Prostate gland (tissue), 2 donors: ENCODE measurements around the gene MAS1L. TPM values are rescaled to one million over a fixed set of nuclear protein-coding genes. Genes with fewer than 3 reads are reported as not detected.

Experiments
- DNase-seq: peaks from one replicate; pipeline ENCODE4 v3.0.0-alpha.2; 2019; ENCODE audit warnings: low spot score
- H3K27ac ChIP-seq, 2 donors: fragments of 200-600 bp; sonication (generic); 2 replicates each; pipeline ENCODE4 v1.5.1; 2017 to 2019
- H3K27me3 ChIP-seq: fragments of 200-600 bp; sonication (generic); replicated peaks from 2 replicates; pipeline ENCODE4 v1.5.1; 2019; ENCODE audit not compliant: insufficient read depth
- H3K36me3 ChIP-seq, 2 donors: fragments of 200-600 bp; sonication (generic); 1 replicate in 1 of 2; 2 replicates in 1 of 2; pipeline versions ENCODE4 v1.5.1 to v1.8.1; 2017 to 2019
- H3K4me1 ChIP-seq: fragments of 200-600 bp; sonication (generic); replicated peaks from 2 replicates; pipeline ENCODE4 v1.5.1; 2019
- H3K4me3 ChIP-seq, 2 donors: fragments of 200-600 bp; sonication (generic); 2 replicates each; pipeline ENCODE4 v1.5.1; 2017 to 2019
- H3K9me3 ChIP-seq: fragments of 200-600 bp; sonication (generic); 2 replicates; pipeline ENCODE4 v1.5.1; 2017
- POLR2A ChIP-seq: fragments of 450-650 bp; IDR thresholded peaks from one replicate; pipeline ENCODE4 v1.6.1; 2016; ENCODE audit warnings: antibody characterized with exemption, mild to moderate bottlenecking
- POLR2AphosphoS5 ChIP-seq: sonication (generic); formaldehyde crosslinking; IDR thresholded peaks from one replicate; pipeline ENCODE4 v1.6.1; 2017; ENCODE audit warnings: antibody characterized with exemption
- WGBS: methylation state at CpG from one replicate; pipeline ENCODE4 v1.1.5; 2018; 5-methylcytosine and 5-hydroxymethylcytosine counted together
- intact Hi-C: fragments of 100-400 bp; cut with DNase I; formaldehyde crosslinking; loops from one replicate; pipeline ENCODE4 v1.14.2; 2022
- total RNA-seq, 2 donors: library from RNA; depleted of rRNA; stranded (reverse); fragments of >200 nt; gene quantifications; one replicate each; pipeline ENCODE4 v1.1.0, GENCODE V29; 2016
- TF ChIP-seq, protein P1 (sequence below), 4 experiments: fragments of 200-600 bp in 2 of 4; fragments of 450-650 bp in 2 of 4; sonication (generic) in 2 of 4; IDR thresholded peaks; 1 replicate in 3 of 4; 2 replicates in 1 of 4; pipeline ENCODE4 v1.5.1; 2016 to 2019; ENCODE audit warnings: antibody characterized with exemption in 4 of 4, mild to moderate bottlenecking in 2 of 4, moderate library complexity in 2 of 4

MAS1L gene
- total RNA-seq, 2 donors from 2014 or later, result not detected

DNA sequence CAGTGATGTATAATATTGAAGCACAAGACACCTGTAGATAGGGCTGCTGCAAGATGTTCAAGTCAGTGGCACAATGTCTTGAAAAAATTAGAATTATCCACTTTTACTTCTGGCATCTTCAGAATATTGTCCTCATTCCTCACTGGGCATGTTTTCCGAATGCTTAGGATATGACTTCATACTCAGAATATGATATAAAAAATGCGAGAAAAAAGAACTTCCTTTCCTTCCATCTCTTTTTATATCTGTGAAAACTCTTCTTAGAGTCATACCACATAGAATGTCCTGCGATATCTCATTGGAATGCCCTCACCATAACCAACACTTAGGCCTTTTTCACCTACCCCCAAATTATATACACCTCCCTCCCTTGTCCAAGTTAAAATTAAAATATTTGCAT lies 4.6 kb downstream of the MAS1L start:
- H3K9me3 ChIP-seq, result no peaks in the 10 kb centered on the region
- no peak for TF ChIP-seq POLR2A
- intact Hi-C loops, result no loop called here
- WGBS, result 87% methylated on average over 3 of the region's 3 CpGs
- no peaks in the 10 kb centered on the region for H3K27me3 ChIP-seq
- DNase-seq, result no peak
- no peaks in the 10 kb centered on the region for H3K4me1 ChIP-seq
- H3K27ac ChIP-seq, result no peak overlapping the region
- H3K36me3 ChIP-seq, result no peaks in the 10 kb centered on the region
- H3K4me3 ChIP-seq, result no peak overlapping the region

- no peaks in the 10 kb centered on the region for H3K36me3 ChIP-seq
- H3K4me1 ChIP-seq, result no peaks in the 10 kb centered on the region
- intact Hi-C loops, result no loop called here
- H3K27ac ChIP-seq, result no peak overlapping the region
- H3K27me3 ChIP-seq, result no peaks in the 10 kb centered on the region
- no peak overlapping the region for H3K4me3 ChIP-seq
- WGBS, result 83% methylated on average over 2 of the region's 2 CpGs
- TF ChIP-seq, protein P1, sequence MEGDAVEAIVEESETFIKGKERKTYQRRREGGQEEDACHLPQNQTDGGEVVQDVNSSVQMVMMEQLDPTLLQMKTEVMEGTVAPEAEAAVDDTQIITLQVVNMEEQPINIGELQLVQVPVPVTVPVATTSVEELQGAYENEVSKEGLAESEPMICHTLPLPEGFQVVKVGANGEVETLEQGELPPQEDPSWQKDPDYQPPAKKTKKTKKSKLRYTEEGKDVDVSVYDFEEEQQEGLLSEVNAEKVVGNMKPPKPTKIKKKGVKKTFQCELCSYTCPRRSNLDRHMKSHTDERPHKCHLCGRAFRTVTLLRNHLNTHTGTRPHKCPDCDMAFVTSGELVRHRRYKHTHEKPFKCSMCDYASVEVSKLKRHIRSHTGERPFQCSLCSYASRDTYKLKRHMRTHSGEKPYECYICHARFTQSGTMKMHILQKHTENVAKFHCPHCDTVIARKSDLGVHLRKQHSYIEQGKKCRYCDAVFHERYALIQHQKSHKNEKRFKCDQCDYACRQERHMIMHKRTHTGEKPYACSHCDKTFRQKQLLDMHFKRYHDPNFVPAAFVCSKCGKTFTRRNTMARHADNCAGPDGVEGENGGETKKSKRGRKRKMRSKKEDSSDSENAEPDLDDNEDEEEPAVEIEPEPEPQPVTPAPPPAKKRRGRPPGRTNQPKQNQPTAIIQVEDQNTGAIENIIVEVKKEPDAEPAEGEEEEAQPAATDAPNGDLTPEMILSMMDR (IDR thresholded peaks at IDR 0.05), result no peak
- TF ChIP-seq POLR2AphosphoS5, result no peak
- TF ChIP-seq POLR2A, result no peak
- H3K9me3 ChIP-seq, result no peaks in the 10 kb centered on the region
- DNase-seq, result no peak
Measured at GRCh38 chr6:29479560-29479959, 8.2 kb downstream of the MAS1L start.

- H3K27ac ChIP-seq, result no peak overlapping the region
- no peaks in the 10 kb centered on the region for H3K4me1 ChIP-seq
- no peak for TF ChIP-seq POLR2A
- TF ChIP-seq, protein P1 (IDR thresholded peaks at IDR 0.05), result no peak
- no peak for TF ChIP-seq POLR2AphosphoS5
- H3K36me3 ChIP-seq, result no peaks in the 10 kb centered on the region
- no peaks in the 10 kb centered on the region for H3K27me3 ChIP-seq
- no peak for DNase-seq
- intact Hi-C loops, result no loop called here
- 90% methylated on average over 5 of the region's 5 CpGs for WGBS
- H3K4me3 ChIP-seq, result no peak overlapping the region
- no peaks in the 10 kb centered on the region for H3K9me3 ChIP-seq
Measured at GRCh38 chr6:29478740-29479139, 9.0 kb downstream of the MAS1L start.

DNA sequence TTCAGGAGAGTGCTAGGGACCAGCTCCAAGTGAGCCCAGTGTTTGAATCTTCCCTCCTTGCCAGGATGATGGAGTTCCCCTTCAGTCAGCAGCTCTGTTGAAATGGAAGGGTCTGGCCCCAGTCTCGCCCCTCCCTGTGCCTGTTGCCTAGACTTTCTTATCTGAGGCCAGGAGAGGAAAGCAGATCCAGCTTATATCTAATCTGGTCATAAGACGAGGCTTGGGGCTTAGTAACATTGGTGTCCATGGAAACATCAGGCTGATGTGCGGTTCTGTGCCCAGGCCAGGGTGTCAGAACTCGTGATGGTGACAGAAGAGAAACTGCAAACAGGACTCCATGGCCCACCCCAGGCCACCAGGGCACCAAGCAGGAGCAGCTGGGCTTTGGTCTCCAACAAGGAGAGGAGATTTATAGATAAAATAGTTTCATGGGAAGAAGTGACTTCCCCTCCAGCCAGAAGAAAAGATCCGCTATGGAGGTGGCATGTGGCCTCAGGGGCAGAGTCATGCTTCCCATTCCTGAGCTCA lies 9.8 kb downstream of the MAS1L start:
- 67% methylated on average over 5 of the region's 5 CpGs for WGBS
- no peak overlapping the region for H3K4me3 ChIP-seq

DNA sequence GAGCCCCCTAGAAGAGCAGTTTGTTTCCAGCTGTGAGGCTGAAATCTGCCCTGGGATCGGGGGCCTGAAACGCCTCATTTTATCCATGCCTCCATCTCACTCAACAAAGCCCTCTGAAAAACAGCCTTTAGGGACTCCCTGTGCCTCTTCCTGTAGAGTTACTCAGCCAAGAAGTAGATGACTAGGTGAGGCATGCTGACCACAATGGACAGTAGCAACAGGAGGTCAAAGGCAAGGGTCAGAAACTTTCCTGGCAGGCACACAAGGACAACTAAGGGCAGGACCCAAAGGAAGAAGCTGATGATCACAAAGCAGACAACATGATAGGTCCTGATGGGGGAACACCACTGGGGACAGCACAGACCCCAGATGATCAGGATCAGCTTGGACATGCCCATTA lies 12.8 kb downstream of the MAS1L start:
- Histone ChIP-seq H3K36me3 (no peaks in the 10 kb centered on the region), H3K4me3 (no peak overlapping the region), H3K9me3 (no peaks in the 10 kb centered on the region), H3K4me1 (no peaks in the 10 kb centered on the region), H3K27ac (no peak overlapping the region), H3K27me3 (no peaks in the 10 kb centered on the region)
- WGBS, result 81% methylated on average over 2 of the region's 2 CpGs
- TF ChIP-seq POLR2A (no peak), POLR2AphosphoS5 (no peak)
- TF ChIP-seq, protein P1 (IDR thresholded peaks at IDR 0.05), result no peak
- DNase-seq, result no peak
- intact Hi-C loops, result no loop called here

More for the DNA sequence above, 9.8 kb downstream of the MAS1L start:
- intact Hi-C loops, result no loop called here
- no peaks in the 10 kb centered on the region for H3K27me3 ChIP-seq
- no peaks in the 10 kb centered on the region for H3K36me3 ChIP-seq
- DNase-seq, result no peak
- TF ChIP-seq, protein P1 (IDR thresholded peaks at IDR 0.05), result no peak
- no peak for TF ChIP-seq POLR2A
- H3K4me1 ChIP-seq, result no peaks in the 10 kb centered on the region
- no peak overlapping the region for H3K27ac ChIP-seq
- no peaks in the 10 kb centered on the region for H3K9me3 ChIP-seq
